ENCODE data around the gene GAS6.
A peak's percentile ranks its signal among the peaks of the same experiment; 100 is the strongest.

DNA sequence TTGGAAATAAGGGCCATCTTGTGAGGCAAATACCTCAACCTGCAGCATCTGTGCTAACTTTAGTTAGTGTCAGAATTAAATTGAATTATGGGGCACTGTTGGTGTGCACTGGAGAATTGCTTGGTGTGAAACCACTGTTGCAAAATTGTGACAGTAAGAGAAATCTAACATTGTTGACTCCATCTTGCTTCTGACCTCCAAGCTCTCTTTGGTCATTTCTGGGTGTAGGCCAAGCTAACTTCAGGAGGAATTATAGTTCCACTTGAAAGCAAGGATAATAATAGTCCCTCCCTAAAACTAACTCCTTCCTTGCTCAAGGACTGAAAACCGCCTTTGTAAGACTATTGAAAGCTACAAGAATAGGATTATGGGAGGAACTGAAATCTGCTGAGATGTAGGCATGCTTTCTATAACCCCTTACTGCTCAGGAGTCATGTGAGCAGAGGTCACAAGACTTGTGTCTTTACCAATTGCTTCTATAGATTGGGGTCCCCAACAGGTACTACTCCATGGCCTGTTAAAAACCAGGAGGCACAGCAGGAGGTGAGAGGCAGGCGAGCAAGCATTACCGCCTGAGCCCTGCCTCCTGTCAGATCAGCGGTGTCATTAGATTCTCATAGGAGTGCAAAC is 24.9 kb upstream of the GAS6 start:
- TF ChIP-seq POLR2A (IDR thresholded peaks at IDR 0.05; ENCODE audit: low read depth, low read length) (no peak), PAX5 (IDR thresholded peaks at IDR 0.05; ENCODE audit: insufficient read depth, low read length, severe bottlenecking) (no peak), SPI1 (IDR thresholded peaks at IDR 0.05; ENCODE audit: low read depth, low read length) (peak; percentile 51; the same call in 1 of the 2 replicates), POLR2AphosphoS5 (IDR thresholded peaks at IDR 0.05; ENCODE audit: low read depth, low read length) (no peak)
